Liver (tissue), 9 donors: ENCODE data around the gene THAP7. TPM values are rescaled to one million over a fixed set of nuclear protein-coding genes. Genes with fewer than 3 reads are reported as not detected.

Source experiments
- DNase-seq: peaks from one replicate; pipeline ENCODE4 v3.0.0-alpha.2; 2017; ENCODE audit warnings: low spot score
- H3K27ac ChIP-seq, 2 donors: one replicate each; pipeline ENCODE4 v1.7.0; 2013; ENCODE audit warnings: inconsistent platforms in 2 of 2, low read length in 2 of 2, control low read depth in 1 of 2, low read depth in 1 of 2, mild to moderate bottlenecking in 1 of 2
- H3K27me3 ChIP-seq, 4 donors: one replicate each; pipeline versions ENCODE4 v1.6.1 to v1.7.0; 2013; ENCODE audit warnings: low read length in 3 of 4, inconsistent platforms in 1 of 4, mild to moderate bottlenecking in 1 of 4, moderate library complexity in 1 of 4; ENCODE audit not compliant: control insufficient read depth in 4 of 4, insufficient read depth in 4 of 4
- H3K36me3 ChIP-seq, 4 donors: one replicate each; pipeline versions ENCODE4 v1.6.1 to v1.7.0; 2013; ENCODE audit warnings: low read length in 3 of 4, mild to moderate bottlenecking in 3 of 4, low read depth in 1 of 4, moderate library complexity in 1 of 4; ENCODE audit not compliant: control insufficient read depth in 4 of 4, insufficient read depth in 3 of 4
- H3K4me1 ChIP-seq, 4 donors: one replicate each; pipeline versions ENCODE4 v1.6.1 to v1.7.0; 2013; ENCODE audit warnings: low read length in 3 of 4, mild to moderate bottlenecking in 3 of 4, moderate library complexity in 1 of 4; ENCODE audit not compliant: control insufficient read depth in 4 of 4, insufficient read depth in 4 of 4
- H3K4me3 ChIP-seq, 3 donors: one replicate each; pipeline versions ENCODE4 v1.6.1 to v1.7.0; 2013; ENCODE audit warnings: low read length in 3 of 3, control low read depth in 1 of 3, low read depth in 1 of 3, mild to moderate bottlenecking in 1 of 3
- H3K9ac ChIP-seq, 2 donors: one replicate each; pipeline ENCODE4 v1.7.0; 2013; ENCODE audit warnings: low read length in 2 of 2, mild to moderate bottlenecking in 2 of 2, moderate library complexity in 2 of 2, control low read depth in 1 of 2, low read depth in 1 of 2
- H3K9me3 ChIP-seq, 4 donors: one replicate each; pipeline versions ENCODE4 v1.6.1 to v1.7.0; 2013; ENCODE audit warnings: low read length in 3 of 4; ENCODE audit not compliant: control insufficient read depth in 4 of 4
- CTCF ChIP-seq: fragments of 150-350 bp; IDR thresholded peaks from 2 replicates; pipeline ENCODE4 v1.5.1; 2017; ENCODE audit warnings: improper control_type of control experiment, low read depth, low read length; ENCODE audit not compliant: missing input control
- FOXA1 ChIP-seq: IDR thresholded peaks from 2 replicates; pipeline ENCODE4 v1.6.1; 2016; ENCODE audit warnings: antibody characterized with exemption
- FOXA2 ChIP-seq: IDR thresholded peaks from 2 replicates; pipeline ENCODE4 v1.6.1; 2016; ENCODE audit warnings: antibody characterized with exemption
- GABPA ChIP-seq, 2 donors: IDR thresholded peaks in 1 of 2; conservative IDR thresholded peaks in 1 of 2; 2 replicates each; pipeline ENCODE4 v1.6.1; 2016; ENCODE audit warnings: antibody characterized with exemption in 2 of 2, mild to moderate bottlenecking in 1 of 2, moderate library complexity in 1 of 2
- HNF4A ChIP-seq, 2 donors: conservative IDR thresholded peaks; 2 replicates each; pipeline ENCODE4 v1.6.1; 2016; ENCODE audit warnings: antibody characterized with exemption in 2 of 2, mild to moderate bottlenecking in 2 of 2
- HNF4G ChIP-seq: IDR thresholded peaks from 2 replicates; pipeline ENCODE4 v1.6.1; 2016; ENCODE audit warnings: antibody characterized with exemption
- MAX ChIP-seq: IDR thresholded peaks from 2 replicates; pipeline ENCODE4 v1.6.1; 2016; ENCODE audit warnings: antibody characterized with exemption
- NR2F2 ChIP-seq: IDR thresholded peaks from 2 replicates; pipeline ENCODE4 v1.6.1; 2016; ENCODE audit warnings: antibody characterized with exemption
- RAD21 ChIP-seq, 2 donors: IDR thresholded peaks; 2 replicates each; pipeline ENCODE4 v1.6.1; 2016; ENCODE audit warnings: antibody characterized with exemption in 2 of 2, mild to moderate bottlenecking in 2 of 2
- SP1 ChIP-seq: IDR thresholded peaks from 2 replicates; pipeline ENCODE4 v1.6.1; 2018; ENCODE audit warnings: antibody characterized with exemption, mild to moderate bottlenecking
- TAF1 ChIP-seq: conservative IDR thresholded peaks from 2 replicates; pipeline ENCODE4 v1.6.1; 2016; ENCODE audit warnings: antibody characterized with exemption, mild to moderate bottlenecking
- WGBS: extraction: QIAGEN DNeasy Blood & Tissue Kit; methylation state at CpG from one replicate; pipeline ENCODE4 v1.1.7; 2013; 5-methylcytosine and 5-hydroxymethylcytosine counted together
- polyA plus RNA-seq, 2 donors: library from polyadenylated mRNA; stranded (reverse) in 1 of 2; unstranded in 1 of 2; fragments of 200-250 nt in 1 of 2; fragments of >200 nt in 1 of 2; fragmentation: Nextera tagmentation in 1 of 2; extraction: Ambion mirVana in 1 of 2; gene quantifications; one replicate each; pipeline versions ENCODE4 v1.2.1 to v1.2.3, GENCODE V29; 2013 to 2015
- total RNA-seq, 2 donors: library from RNA; depleted of rRNA; stranded (reverse); fragments of >200 nt; gene quantifications; one replicate each; pipeline ENCODE4 v1.2.3, GENCODE V29; 2014
- donor health status: healthy.
- donor health status: healthy.
- donor health status: healthy.
- donor health status: healthy.
- donor health status: healthy.

The THAP7 gene
- total and polyA plus RNA-seq, 4 donors, result 10.4 to 21.9 (median 19.4) TPM

GRCh38 chr22:21047035-21047661 lies 45.2 kb upstream of the THAP7 start:
- Histone ChIP-seq H3K9ac (no peak overlapping the region), H3K4me1 (peaks cover 3 to 12% (median 5%) of the 10 kb centered on the region in 4 donors), H3K27ac (no peak overlapping the region), H3K36me3 (no peaks in the 10 kb centered on the region), H3K27me3 (no peaks in the 10 kb centered on the region), H3K9me3 (no peaks in the 10 kb centered on the region), H3K4me3 (no peak overlapping the region)
- no peak for TF ChIP-seq CTCF
- no peak for TF ChIP-seq FOXA1
- no peak for TF ChIP-seq TAF1
- no peak for TF ChIP-seq HNF4A (conservative IDR thresholded peaks at IDR 0.05)
- TF ChIP-seq NR2F2, result no peak
- TF ChIP-seq FOXA2, result no peak
- TF ChIP-seq MAX, result no peak
- no peak for TF ChIP-seq RAD21 (IDR thresholded peaks at IDR 0.05)
- no peak for TF ChIP-seq GABPA (IDR thresholded peaks at IDR 0.05 in 1 of 2, conservative IDR thresholded peaks at IDR 0.05 in 1 of 2)
- 92% methylated on average over 14 of the region's 14 CpGs for WGBS
- DNase-seq, result no peak

GRCh38 chr22:21045585-21046294 lies 43.8 kb upstream of the THAP7 start, which contains the start of gene LRRC74B:
Gene LRRC74B (plus strand): TSS chr22:21045946. CDS start chr22:21045987, 41 bp downstream.
- peak; percentile 79 for DNase-seq
- Histone ChIP-seq H3K27me3 (no peaks in the 10 kb centered on the region), H3K4me3 (peak within 1 kb of the TSS in 1 of 3 donors; percentile 27), H3K36me3 (no peaks in the 10 kb centered on the region), H3K9me3 (no peaks in the 10 kb centered on the region), H3K27ac (no peak within 1 kb of the TSS), H3K4me1 (peaks cover 3 to 12% (median 5%) of the 10 kb centered on the region in 4 donors), H3K9ac (no peak within 1 kb of the TSS)
- TF ChIP-seq RAD21 (IDR thresholded peaks at IDR 0.05) (no peak), SP1 (peak; percentile 67)
- WGBS, result 11% methylated on average over 47 of the region's 47 CpGs

- Histone ChIP-seq H3K36me3 (no peaks in the 10 kb centered on the region), H3K4me1 (peaks cover 3 to 12% (median 5%) of the 10 kb centered on the region in 4 donors), H3K27ac (no peak overlapping the region), H3K4me3 (peak overlapping the region in 1 of 3 donors; percentile 27), H3K27me3 (no peaks in the 10 kb centered on the region), H3K9ac (no peak overlapping the region), H3K9me3 (no peaks in the 10 kb centered on the region)
- WGBS, result 26% methylated on average over 15 of the region's 15 CpGs
- no peak for DNase-seq
- no peak for TF ChIP-seq HNF4G
These were observed 43.1 kb upstream of the THAP7 start for GRCh38 chr22:21044931-21045584.
